ENCODE measurements around the gene SPEG. TPM values are rescaled to one million over a fixed set of nuclear protein-coding genes. Genes with fewer than 3 reads are reported as not detected.

SPEG gene
- total RNA-seq, 2 experiments from 2014 or later, result 15.3 to 17.7 TPM

DNA sequence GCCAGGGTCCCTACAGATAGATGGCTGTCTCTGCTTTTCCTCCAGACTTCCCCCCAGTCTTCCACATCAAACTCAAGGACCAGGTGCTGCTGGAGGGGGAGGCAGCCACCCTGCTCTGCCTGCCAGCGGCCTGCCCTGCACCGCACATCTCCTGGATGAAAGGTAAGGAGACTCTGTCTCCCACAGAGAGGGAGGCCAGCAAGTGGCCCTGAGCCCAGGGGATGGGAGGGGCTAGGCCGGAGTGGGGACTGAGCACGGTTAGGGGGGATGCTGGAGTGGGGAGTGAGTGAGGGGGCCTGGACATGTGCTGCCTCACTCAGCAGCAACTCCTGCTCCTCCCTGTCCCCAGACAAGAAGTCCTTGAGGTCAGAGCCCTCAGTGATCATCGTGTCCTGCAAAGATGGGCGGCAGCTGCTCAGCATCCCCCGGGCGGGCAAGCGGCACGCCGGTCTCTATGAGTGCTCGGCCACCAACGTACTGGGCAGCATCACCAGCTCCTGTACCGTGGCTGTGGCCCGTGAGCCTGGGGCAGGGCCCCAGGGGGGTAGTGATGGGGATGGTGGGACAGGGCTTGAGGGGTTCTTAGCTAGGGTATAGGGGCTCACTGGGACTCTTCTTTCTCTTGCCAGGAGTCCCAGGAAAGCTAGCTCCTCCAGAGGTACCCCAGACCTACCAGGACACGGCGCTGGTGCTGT is 53.7 kb downstream of the SPEG start:
- Mint-ChIP-seq H3K27me3 (peaks cover 66% of the 10 kb centered on the region), H3K4me3 (no peak overlapping the region), H3K27ac (no peak overlapping the region), H3K4me1 (ENCODE audit: low read depth) (peaks cover 6% of the 10 kb centered on the region), H3K36me3 (ENCODE audit: low read depth) (no peaks in the 10 kb centered on the region), H3K9me3 (no peaks in the 10 kb centered on the region)
- intact Hi-C loops (cut with DNase I, micrococcal nuclease), result no loop called here
- ATAC-seq (ENCODE audit: poor library complexity), result no peak
- Histone ChIP-seq H3K27ac (ENCODE audit: low read depth in 1 of 2, low read length in 2 of 2) (no peak overlapping the region), H3K9me3 (ENCODE audit: control insufficient read depth in 1 of 2, insufficient read depth in 1 of 2, low read length in 2 of 2) (peaks cover 0 to 14% of the 10 kb centered on the region in 2 experiments), H3K27me3 (ENCODE audit: control insufficient read depth in 1 of 2, insufficient read depth in 2 of 2, low read length in 2 of 2) (peaks cover 54 to 57% of the 10 kb centered on the region in 2 experiments), H3K36me3 (ENCODE audit: insufficient read depth, low read length) (no peaks in the 10 kb centered on the region), H3K4me3 (ENCODE audit: low read length) (no peak overlapping the region), H3K4me1 (ENCODE audit: insufficient read depth, low read length) (peaks cover 16% of the 10 kb centered on the region)
- ChIA-PET POLR2A (no interaction called here), CTCF (no interaction called here)
- DNase-seq, result no peak
- TF ChIP-seq, protein P1, sequence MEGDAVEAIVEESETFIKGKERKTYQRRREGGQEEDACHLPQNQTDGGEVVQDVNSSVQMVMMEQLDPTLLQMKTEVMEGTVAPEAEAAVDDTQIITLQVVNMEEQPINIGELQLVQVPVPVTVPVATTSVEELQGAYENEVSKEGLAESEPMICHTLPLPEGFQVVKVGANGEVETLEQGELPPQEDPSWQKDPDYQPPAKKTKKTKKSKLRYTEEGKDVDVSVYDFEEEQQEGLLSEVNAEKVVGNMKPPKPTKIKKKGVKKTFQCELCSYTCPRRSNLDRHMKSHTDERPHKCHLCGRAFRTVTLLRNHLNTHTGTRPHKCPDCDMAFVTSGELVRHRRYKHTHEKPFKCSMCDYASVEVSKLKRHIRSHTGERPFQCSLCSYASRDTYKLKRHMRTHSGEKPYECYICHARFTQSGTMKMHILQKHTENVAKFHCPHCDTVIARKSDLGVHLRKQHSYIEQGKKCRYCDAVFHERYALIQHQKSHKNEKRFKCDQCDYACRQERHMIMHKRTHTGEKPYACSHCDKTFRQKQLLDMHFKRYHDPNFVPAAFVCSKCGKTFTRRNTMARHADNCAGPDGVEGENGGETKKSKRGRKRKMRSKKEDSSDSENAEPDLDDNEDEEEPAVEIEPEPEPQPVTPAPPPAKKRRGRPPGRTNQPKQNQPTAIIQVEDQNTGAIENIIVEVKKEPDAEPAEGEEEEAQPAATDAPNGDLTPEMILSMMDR (IDR thresholded peaks at IDR 0.05), result no peak

DNA sequence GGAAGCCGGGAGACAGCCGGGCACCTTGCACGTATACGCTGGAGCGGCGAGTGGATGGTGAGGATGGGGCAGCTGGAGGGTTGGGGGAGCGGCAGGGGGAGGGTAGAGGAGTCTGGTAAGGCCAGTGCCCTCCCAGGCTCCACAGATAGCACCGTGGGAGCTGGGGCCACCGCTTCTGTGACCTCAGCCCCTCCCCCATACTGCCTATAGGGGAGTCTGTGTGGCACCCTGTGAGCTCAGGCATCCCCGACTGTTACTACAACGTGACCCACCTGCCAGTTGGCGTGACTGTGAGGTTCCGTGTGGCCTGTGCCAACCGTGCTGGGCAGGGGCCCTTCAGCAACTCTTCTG is 54.2 kb downstream of the SPEG start:
- Histone ChIP-seq H3K27me3 (ENCODE audit: control insufficient read depth in 1 of 2, insufficient read depth in 2 of 2, low read length in 2 of 2) (peaks cover 54 to 60% of the 10 kb centered on the region in 2 experiments), H3K4me1 (ENCODE audit: insufficient read depth, low read length) (peaks cover 12% of the 10 kb centered on the region), H3K27ac (ENCODE audit: low read depth in 1 of 2, low read length in 2 of 2) (no peak overlapping the region), H3K36me3 (ENCODE audit: insufficient read depth, low read length) (no peaks in the 10 kb centered on the region), H3K9me3 (ENCODE audit: control insufficient read depth in 1 of 2, insufficient read depth in 1 of 2, low read length in 2 of 2) (peaks cover 0 to 14% of the 10 kb centered on the region in 2 experiments), H3K4me3 (ENCODE audit: low read length) (no peak overlapping the region)
- H3K4me1 Mint-ChIP-seq (ENCODE audit: low read depth), result peaks cover 6% of the 10 kb centered on the region
- intact Hi-C loops (cut with DNase I, micrococcal nuclease), result no loop called here
- no peak for ATAC-seq (ENCODE audit: poor library complexity)
- H3K27me3 Mint-ChIP-seq, result peaks cover 70% of the 10 kb centered on the region
- H3K9me3 Mint-ChIP-seq, result no peaks in the 10 kb centered on the region
- TF ChIP-seq, protein P1 (IDR thresholded peaks at IDR 0.05), result no peak
- no peak overlapping the region for H3K4me3 Mint-ChIP-seq
- no peak overlapping the region for H3K27ac Mint-ChIP-seq
- ChIA-PET CTCF (no interaction called here), POLR2A (no interaction called here)
- DNase-seq, result no peak
- H3K36me3 Mint-ChIP-seq (ENCODE audit: low read depth), result no peaks in the 10 kb centered on the region

DNA sequence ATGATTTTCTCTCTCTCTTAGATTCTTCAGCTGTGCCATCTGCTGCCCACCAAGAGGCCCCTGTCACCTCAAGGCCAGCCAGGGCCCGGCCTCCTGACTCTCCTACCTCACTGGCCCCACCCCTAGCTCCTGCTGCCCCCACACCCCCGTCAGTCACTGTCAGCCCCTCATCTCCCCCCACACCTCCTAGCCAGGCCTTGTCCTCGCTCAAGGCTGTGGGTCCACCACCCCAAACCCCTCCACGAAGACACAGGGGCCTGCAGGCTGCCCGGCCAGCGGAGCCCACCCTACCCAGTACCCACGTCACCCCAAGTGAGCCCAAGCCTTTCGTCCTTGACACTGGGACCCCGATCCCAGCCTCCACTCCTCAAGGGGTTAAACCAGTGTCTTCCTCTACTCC is 54.7 kb downstream of the SPEG start:
- H3K9me3 Mint-ChIP-seq, result no peaks in the 10 kb centered on the region
- no peak for ATAC-seq (ENCODE audit: poor library complexity)
- peaks cover 6% of the 10 kb centered on the region for H3K4me1 Mint-ChIP-seq (ENCODE audit: low read depth)
- Histone ChIP-seq H3K36me3 (ENCODE audit: insufficient read depth, low read length) (no peaks in the 10 kb centered on the region), H3K27ac (ENCODE audit: low read depth in 1 of 2, low read length in 2 of 2) (no peak overlapping the region), H3K27me3 (ENCODE audit: control insufficient read depth in 1 of 2, insufficient read depth in 2 of 2, low read length in 2 of 2) (peaks cover 54 to 57% of the 10 kb centered on the region in 2 experiments), H3K4me3 (ENCODE audit: low read length) (no peak overlapping the region), H3K9me3 (ENCODE audit: control insufficient read depth in 1 of 2, insufficient read depth in 1 of 2, low read length in 2 of 2) (peaks cover 0 to 9% of the 10 kb centered on the region in 2 experiments), H3K4me1 (ENCODE audit: insufficient read depth, low read length) (peaks cover 7% of the 10 kb centered on the region)
- peaks cover 70% of the 10 kb centered on the region for H3K27me3 Mint-ChIP-seq
- intact Hi-C loops (cut with DNase I, micrococcal nuclease), result no loop called here
- CTCF ChIA-PET, result no interaction called here
- POLR2A ChIA-PET, result no interaction called here
- no peak for DNase-seq
- no peak overlapping the region for H3K4me3 Mint-ChIP-seq
- TF ChIP-seq, protein P1 (IDR thresholded peaks at IDR 0.05), result no peak
- no peak overlapping the region for H3K27ac Mint-ChIP-seq
- no peaks in the 10 kb centered on the region for H3K36me3 Mint-ChIP-seq (ENCODE audit: low read depth)
